NT2/D1 (cell line): ENCODE results near the gene MPP3.

Experiments
- DNase-seq: peaks from one replicate; pipeline ENCODE4 v3.0.0-alpha.2; 2011; ENCODE audit warnings: low read depth, low spot score
- H3K27me3 ChIP-seq: 2 replicates; pipeline ENCODE4 v1.6.0; 2011; ENCODE audit warnings: mild to moderate bottlenecking; ENCODE audit not compliant: insufficient read length, insufficient read depth
- H3K36me3 ChIP-seq: 2 replicates; pipeline ENCODE4 v1.6.1; 2011; ENCODE audit warnings: mild to moderate bottlenecking, low read length, mixed read lengths; ENCODE audit not compliant: insufficient read depth, insufficient read length
- H3K4me1 ChIP-seq: 2 replicates; pipeline ENCODE4 v1.5.1; 2011; ENCODE audit not compliant: insufficient read depth, insufficient read length
- H3K4me3 ChIP-seq: 2 replicates; pipeline ENCODE4 v1.5.1; 2011; ENCODE audit warnings: low read depth; ENCODE audit not compliant: insufficient read length
- H3K9ac ChIP-seq: 2 replicates; pipeline ENCODE4 v1.6.0; 2011; ENCODE audit warnings: low read depth; ENCODE audit not compliant: insufficient read length
- H3K9me3 ChIP-seq: 2 replicates; pipeline ENCODE4 v1.5.1; 2011; ENCODE audit warnings: mild to moderate bottlenecking, low read length; ENCODE audit not compliant: insufficient read depth
- SUZ12 ChIP-seq: IDR thresholded peaks from 2 replicates; pipeline ENCODE4 v1.6.1; 2011; ENCODE audit not compliant: insufficient read length, insufficient read depth; ENCODE audit errors: extremely low read depth
- YY1 ChIP-seq: IDR thresholded peaks from 2 replicates; pipeline ENCODE4 v1.6.1; 2011; ENCODE audit not compliant: insufficient read length, insufficient read depth
- ZNF274 ChIP-seq: IDR thresholded peaks from 2 replicates; pipeline ENCODE4 v1.6.1; 2011; ENCODE audit warnings: mild to moderate bottlenecking, low read depth, low read length

Gene MPP3

GRCh38 chr17:43817826-43818225 is 15.1 kb downstream of the MPP3 start:
- Histone ChIP-seq H3K4me3 (no peak overlapping the region), H3K36me3 (peaks cover 77% of the 10 kb centered on the region), H3K4me1 (no peaks in the 10 kb centered on the region), H3K9me3 (no peaks in the 10 kb centered on the region), H3K9ac (no peak overlapping the region), H3K27me3 (no peaks in the 10 kb centered on the region)
- no peak for TF ChIP-seq YY1
- TF ChIP-seq SUZ12 = no peak
- TF ChIP-seq ZNF274 = no peak
- no peak for DNase-seq

DNA sequence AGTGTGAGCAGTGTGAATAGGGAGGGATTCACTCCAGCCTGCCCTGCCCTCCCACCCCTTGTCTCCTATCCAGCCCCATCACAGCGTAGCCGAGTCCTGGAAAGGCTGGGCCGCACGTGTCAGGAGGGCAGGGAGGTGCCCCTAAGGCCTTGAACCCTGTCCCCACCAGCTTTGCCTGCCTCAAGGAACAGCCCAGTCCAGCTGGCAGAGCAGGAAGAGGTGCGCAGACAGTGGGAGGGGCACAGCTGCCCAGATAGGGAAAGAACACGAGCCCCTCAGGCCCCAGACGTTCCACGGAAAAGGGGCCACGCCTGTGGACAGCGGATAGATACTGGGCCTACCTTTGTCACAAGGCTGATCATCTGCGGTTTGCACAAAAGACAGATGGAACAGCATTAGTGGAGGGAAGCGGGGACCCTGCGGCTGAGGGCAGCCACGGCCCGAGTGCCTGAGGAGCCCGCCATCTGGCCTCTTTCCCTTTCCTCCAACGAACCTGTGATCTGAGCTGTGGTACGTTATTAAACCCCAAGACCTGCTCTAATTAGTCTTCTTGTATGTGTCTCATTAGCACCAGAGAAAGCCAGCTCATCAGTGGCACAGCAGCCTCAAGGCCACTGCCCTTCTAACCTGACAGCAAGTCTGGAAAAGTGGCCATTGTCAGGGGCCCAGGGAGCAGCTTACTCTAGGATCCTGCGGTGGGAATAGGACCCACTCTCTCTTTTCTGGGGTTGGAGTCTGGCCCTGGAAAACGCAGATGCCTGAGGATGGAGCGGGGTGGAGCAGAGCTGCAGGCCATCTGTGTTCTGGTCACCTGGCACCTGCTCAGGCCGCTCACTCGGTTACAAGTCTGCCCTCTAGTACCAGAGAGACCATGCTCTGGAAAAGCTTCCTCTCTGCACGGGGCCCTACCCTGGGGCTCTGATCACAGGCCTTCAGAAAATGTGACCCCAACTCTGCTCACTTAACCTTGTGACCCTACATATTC is 16.3 kb downstream of the MPP3 start:
- Histone ChIP-seq H3K36me3 (peaks cover 70% of the 10 kb centered on the region), H3K4me3 (no peak overlapping the region), H3K27me3 (no peaks in the 10 kb centered on the region), H3K4me1 (no peaks in the 10 kb centered on the region), H3K9me3 (no peaks in the 10 kb centered on the region), H3K9ac (no peak overlapping the region)
- no peak for TF ChIP-seq SUZ12
- TF ChIP-seq YY1 = no peak
- no peak for TF ChIP-seq ZNF274
- no peak for DNase-seq

DNA sequence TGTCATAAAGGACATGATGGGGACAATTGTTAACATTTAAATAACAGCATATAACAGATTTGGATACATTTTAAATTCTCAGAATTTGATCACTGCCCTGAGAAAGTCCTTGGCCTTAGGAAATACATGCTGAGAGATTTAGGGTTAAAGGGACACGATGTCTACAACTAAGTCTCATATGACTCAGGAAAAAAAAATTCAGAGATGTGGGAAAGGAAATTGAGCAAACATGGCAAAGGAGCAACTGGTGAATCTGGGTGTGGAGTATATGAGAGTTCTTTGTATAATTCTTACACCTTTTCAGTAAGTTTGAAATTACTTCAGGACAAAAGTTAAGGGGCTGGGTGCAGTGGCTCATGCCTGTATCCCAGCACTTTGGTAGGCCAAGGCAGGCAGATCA is 18.2 kb downstream of the MPP3 start:
- Histone ChIP-seq H3K9me3 (no peaks in the 10 kb centered on the region), H3K4me3 (no peak overlapping the region), H3K27me3 (no peaks in the 10 kb centered on the region), H3K4me1 (peaks cover 3% of the 10 kb centered on the region), H3K9ac (no peak overlapping the region), H3K36me3 (peaks cover 55% of the 10 kb centered on the region)
- TF ChIP-seq YY1 (no peak), ZNF274 (no peak), SUZ12 (no peak)
- no peak for DNase-seq

DNA sequence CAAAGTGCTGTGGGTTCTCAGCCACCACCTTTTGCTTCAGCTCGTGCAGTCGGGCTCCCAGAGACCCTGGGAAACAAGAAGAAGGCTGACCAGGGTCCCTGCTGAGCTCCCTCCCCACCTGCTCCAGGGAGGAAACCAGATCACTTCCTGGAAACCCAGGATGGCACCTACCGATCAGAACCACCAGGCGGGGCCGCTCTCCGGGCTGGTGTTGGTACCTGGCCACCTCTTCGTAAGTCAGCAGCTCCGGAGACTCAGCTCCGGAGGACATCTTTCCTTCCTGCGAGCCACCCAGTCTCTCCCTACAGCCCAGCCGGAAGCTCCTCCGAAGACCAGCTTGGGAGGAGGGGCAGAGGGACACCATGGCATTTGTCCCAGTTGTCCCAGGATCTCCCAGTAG is 18.9 kb downstream of the MPP3 start:
- H3K36me3 ChIP-seq = peaks cover 50% of the 10 kb centered on the region
- no peak overlapping the region for H3K4me3 ChIP-seq
- H3K27me3 ChIP-seq = no peaks in the 10 kb centered on the region
- no peak for TF ChIP-seq YY1
- TF ChIP-seq SUZ12 = no peak
- TF ChIP-seq ZNF274 = no peak
- no peak for DNase-seq
- peaks cover 3% of the 10 kb centered on the region for H3K4me1 ChIP-seq
- no peak overlapping the region for H3K9ac ChIP-seq
- H3K9me3 ChIP-seq = no peaks in the 10 kb centered on the region

DNA sequence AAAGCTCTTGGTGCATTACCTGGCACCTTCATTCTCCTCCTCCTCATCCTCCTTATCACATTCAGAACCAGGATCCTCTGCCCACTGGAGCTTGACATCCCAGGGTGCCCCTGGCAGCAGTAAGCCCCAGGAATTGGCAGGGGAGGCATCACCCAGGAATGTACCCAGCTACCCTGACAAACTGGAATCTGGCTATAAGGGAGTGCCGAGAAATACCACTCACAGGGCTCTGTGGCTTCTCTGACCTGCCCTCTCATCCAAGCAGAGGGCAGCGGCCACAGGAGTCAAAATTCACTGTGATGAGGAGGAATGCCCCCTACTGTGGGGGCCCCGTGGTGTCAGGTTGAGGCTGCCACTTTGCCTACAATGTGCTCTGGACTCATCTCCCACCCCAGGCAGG is 19.6 kb downstream of the MPP3 start:
- Histone ChIP-seq H3K27me3 (no peaks in the 10 kb centered on the region), H3K9ac (no peak overlapping the region), H3K36me3 (peaks cover 53% of the 10 kb centered on the region), H3K4me3 (no peak overlapping the region), H3K4me1 (peaks cover 3% of the 10 kb centered on the region), H3K9me3 (no peaks in the 10 kb centered on the region)
- DNase-seq = no peak
- no peak for TF ChIP-seq YY1
- TF ChIP-seq ZNF274 = no peak
- no peak for TF ChIP-seq SUZ12

- peaks cover 3% of the 10 kb centered on the region for H3K4me1 ChIP-seq
- H3K9ac ChIP-seq = no peak overlapping the region
- no peaks in the 10 kb centered on the region for H3K27me3 ChIP-seq
- no peak for DNase-seq
- peaks cover 48% of the 10 kb centered on the region for H3K36me3 ChIP-seq
- no peaks in the 10 kb centered on the region for H3K9me3 ChIP-seq
- TF ChIP-seq YY1 (no peak), ZNF274 (no peak), SUZ12 (no peak)
- H3K4me3 ChIP-seq = no peak overlapping the region
Observed at GRCh38 chr17:43812396-43813265, 20.3 kb downstream of the MPP3 start.

- H3K4me3 ChIP-seq = no peak overlapping the region
- peaks cover 3% of the 10 kb centered on the region for H3K4me1 ChIP-seq
- H3K36me3 ChIP-seq = peaks cover 39% of the 10 kb centered on the region
- TF ChIP-seq ZNF274 = no peak
- TF ChIP-seq SUZ12 = no peak
- no peak for TF ChIP-seq YY1
- H3K27me3 ChIP-seq = no peaks in the 10 kb centered on the region
- no peaks in the 10 kb centered on the region for H3K9me3 ChIP-seq
- H3K9ac ChIP-seq = no peak overlapping the region
- no peak for DNase-seq
Observed at GRCh38 chr17:43810823-43811222, 22.1 kb downstream of the MPP3 start.
